Caki2 (cell line): ENCODE measurements around the gene OR5L1. TPM values are rescaled to one million over a fixed set of nuclear protein-coding genes. Genes with fewer than 3 reads are reported as not detected.

Experiments used
- DNase-seq: peaks from one replicate; pipeline ENCODE4 v3.0.0-alpha.2; 2015; ENCODE audit warnings: low read depth
- in situ Hi-C: cut with HindIII; loops from 2 replicates; pipeline ENCODE4 v1.10.0; 2016; ENCODE audit warnings: low sequenced_read_pairs, low pct_unique_long_range_greater_than_20kb, mixed read lengths
- total RNA-seq: library from RNA; depleted of rRNA; stranded (reverse); fragments of >200 nt; shearing (Covaris generic); gene quantifications from 2 replicates; pipeline ENCODE4 v1.2.3, GENCODE V29; 2014; ENCODE audit warnings: low replicate concordance; rRNA removed

OR5L1 gene
- total RNA-seq, result not detected in 2 replicates

DNA sequence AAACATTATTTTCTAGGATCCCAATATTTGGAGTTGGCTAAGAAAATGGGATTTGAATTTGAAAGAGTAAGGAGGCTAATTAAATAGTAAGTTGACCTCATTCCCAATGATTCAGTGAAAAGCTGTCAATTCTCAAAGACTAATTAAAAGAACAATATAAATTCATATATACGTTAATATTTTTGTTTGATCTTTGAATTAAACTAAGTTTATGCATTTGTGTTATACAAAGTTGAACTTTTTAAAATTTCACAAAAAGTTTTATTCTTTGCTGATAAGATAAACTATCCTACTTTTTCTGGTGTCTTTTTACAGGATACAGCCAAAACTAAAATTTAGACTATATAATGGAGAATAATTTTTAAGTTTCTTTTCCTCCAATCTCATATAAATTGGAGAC, at the start of gene OR5L1:
Gene OR5L1 (plus strand): TSS at position 301 of the 400 bp plus-strand sequence. CDS start 100 bp downstream, outside the sequence.
- in situ Hi-C loops, result no loop called here
- DNase-seq, result no peak

DNA sequence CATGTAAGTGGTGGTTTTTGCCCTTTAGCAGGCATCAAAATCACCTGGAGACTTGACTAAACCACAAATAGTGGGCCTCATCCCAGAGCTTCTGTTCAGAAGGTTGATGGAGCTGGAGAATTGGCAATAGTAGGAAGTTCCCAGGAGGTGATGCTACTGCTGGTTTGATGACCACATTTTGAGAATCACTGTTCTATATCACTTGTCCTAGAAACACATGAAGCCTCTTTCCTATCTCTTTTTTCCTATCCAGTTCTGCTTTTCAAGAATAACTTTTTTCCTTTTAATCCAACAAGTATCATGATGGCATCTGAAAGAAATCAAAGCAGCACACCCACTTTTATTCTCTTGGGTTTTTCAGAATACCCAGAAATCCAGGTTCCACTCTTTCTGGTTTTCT, 38.0 kb upstream of the OR5L1 start, which contains the start of gene OR5D13:
Gene OR5D13 (plus strand): TSS at position 301 of the 400 bp plus-strand sequence. CDS start 0 bp downstream, at position 301.
- in situ Hi-C loops, result no loop called here
- no peak for DNase-seq

DNA sequence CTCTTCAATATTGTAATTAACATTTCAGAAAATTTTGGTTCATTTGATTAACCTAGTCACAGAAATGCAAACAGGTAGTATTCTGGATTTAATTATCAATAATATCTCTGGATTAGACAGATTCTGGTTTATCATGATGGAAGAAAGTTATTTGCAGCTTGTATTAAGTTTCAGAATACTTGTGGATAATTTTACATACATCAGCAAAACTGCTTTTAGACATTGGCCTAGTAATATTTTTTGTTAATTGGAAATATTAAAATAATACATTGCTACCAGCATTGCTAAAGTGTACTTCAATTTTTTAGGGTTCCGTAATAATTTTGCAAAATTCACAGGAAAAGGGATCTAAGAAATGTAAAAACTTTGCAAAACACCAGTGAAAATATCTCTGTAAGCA, 19.6 kb upstream of the OR5L1 start:
- no peak for DNase-seq
- in situ Hi-C loops, result no loop called here

DNA sequence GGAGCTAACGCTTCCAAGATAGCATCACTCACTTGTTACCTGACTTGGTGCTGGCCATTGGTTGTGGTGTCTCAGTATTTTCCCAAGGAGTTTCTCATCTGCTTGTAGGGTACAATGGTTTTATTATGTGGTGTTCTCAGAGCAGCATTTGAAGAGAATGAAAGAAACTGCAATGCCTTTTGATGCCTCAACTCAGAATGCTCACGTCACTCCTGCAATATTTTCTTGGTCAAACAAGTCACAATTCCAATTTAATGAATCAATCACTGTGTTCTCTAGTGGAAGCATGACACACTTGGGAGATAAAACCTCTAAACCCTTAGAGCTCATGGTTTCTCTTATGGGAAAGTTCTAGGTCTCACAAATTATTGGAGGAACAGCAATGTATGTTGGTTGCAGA, 17.8 kb upstream of the OR5L1 start:
- DNase-seq, result no peak
- in situ Hi-C loops, result no loop called here

DNA sequence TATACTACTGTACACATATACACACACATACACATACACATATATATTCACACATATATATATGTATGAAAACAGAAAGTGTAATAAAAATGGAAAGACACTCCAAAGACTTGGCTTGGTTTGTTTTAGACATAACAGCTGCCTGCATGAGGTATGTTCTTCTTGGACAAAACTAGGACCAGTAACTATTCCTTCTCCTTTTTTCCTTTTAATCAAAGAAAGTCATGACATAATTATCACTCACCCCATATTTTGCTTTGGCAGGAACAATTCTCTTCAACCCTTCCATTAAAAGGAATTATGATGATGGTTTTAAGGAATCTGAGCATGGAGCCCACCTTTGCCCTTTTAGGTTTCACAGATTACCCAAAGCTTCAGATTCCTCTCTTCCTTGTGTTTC, 15.9 kb upstream of the OR5L1 start, which contains the start of gene OR5D14:
Gene OR5D14 (plus strand): TSS at position 301 of the 400 bp plus-strand sequence. CDS start 0 bp downstream, at position 301.
- DNase-seq, result no peak
- in situ Hi-C loops, result no loop called here

DNA sequence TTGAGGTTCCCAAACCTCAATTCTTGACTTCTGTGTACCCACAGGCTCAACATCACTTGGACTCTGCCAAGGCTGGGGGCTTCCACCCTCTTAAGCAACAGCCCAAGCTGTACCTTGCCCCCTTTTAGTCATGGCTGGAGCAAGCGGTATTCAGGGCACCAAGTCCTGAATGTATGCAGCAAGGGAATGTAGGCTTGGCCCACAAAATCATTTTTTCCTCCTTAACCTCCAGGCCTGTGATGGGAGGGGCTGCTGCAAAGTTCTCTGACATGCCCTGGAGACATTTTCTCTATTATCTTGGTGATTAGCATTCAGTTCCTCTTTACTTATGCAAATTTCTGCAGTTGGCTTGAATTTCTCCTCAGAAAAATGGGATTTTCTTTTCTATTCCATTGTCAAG, 4.9 kb upstream of the OR5L1 start:
- DNase-seq, result no peak
- in situ Hi-C loops, result no loop called here

DNA sequence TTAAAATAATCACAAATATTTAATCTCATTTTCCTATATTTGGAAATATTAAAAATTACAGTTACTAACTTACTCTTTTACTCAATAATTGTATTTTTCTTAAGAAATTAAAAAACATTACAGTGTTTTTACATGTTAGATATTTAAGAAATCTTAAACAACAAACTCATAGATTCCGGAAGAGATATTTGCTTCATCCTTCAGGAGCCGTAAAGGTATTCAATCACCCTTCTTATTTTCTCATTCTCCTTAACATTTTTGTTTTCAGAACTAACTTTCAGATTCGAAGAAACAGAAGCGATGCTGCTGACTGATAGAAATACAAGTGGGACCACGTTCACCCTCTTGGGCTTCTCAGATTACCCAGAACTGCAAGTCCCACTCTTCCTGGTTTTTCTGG, 8.2 kb downstream of the OR5L1 start, which contains the start of gene OR5D18:
Gene OR5D18 (plus strand): TSS at position 301 of the 400 bp plus-strand sequence. CDS start 0 bp downstream, at position 301.
- in situ Hi-C loops, result no loop called here
- DNase-seq, result no peak

DNA sequence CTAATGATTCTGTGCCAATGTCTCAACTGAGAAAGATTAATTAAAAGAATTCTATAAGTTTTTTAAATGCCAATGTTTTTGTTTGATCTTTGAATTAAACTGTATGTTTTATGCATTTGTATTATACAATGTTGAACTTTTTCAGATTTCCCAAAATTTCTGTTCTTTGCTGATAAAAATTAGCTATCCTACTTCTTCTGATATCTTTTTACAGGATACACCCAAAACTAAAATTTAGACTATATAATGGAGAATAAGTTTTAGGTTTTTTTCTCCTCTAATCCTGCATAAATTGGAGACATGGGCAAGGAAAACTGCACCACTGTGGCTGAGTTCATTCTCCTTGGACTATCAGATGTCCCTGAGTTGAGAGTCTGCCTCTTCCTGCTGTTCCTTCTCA, 15.8 kb downstream of the OR5L1 start, which contains the start of gene OR5L2:
Gene OR5L2 (plus strand): TSS at position 301 of the 400 bp plus-strand sequence. CDS start 0 bp downstream, at position 301.
- in situ Hi-C loops, result no loop called here
- DNase-seq, result no peak

DNA sequence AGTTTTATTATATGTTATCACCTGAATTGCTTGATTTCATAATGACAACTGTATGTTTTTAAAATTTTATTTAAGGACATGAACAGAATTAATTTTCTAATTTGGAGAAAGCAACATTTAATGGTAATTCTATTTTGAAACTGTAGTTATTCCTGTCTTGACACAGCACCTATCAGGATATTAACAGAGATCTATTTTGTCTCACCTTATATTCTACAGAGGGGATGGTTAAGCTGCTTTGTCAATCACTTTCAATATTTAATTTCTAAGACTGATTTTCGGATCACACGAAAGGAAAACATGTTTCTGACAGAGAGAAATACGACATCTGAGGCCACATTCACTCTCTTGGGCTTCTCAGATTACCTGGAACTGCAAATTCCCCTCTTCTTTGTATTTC, 27.3 kb downstream of the OR5L1 start, which contains the start of gene OR5D16:
Gene OR5D16 (plus strand): TSS at position 301 of the 400 bp plus-strand sequence. CDS start 0 bp downstream, at position 301.
- DNase-seq, result no peak
- in situ Hi-C loops, result no loop called here

DNA sequence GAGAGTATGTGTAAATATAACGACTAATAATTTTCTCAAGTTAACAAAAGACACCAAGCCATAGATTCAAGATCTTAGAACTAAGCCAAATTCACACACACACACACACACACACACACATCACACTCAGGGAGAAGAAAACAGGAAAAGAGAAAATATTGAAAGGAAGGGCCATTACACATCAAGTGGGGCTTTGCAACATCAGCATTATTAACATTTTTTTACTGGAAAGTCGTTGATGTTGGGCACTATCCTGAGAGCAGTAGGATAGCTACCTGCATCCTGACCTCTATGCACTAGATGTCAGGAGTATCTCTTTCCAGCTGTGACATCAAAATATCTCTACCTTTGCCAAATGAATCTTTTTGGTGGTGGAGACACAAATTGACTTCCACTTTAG, 36.3 kb downstream of the OR5L1 start:
- in situ Hi-C loops, result no loop called here
- DNase-seq, result no peak

DNA sequence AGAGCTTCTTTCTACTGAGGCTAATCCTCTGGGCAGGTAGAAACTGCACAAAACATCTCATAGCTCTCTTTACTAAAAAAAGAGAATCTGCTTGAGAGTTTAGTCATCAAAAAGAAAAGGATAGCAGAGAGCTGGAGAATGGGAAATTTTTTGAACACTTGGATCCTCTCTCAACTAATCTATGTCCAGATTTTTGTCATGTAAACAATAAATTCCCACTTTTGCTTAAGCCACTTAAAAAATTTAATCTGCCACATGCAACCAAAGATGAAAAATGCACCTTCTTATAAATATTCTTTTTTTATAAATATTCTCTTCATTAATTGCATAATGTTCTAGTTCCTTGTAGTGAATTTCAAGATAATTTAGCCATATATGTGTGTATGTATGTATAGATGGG, 37.9 kb downstream of the OR5L1 start:
- DNase-seq, result no peak
- in situ Hi-C loops, result no loop called here

DNA sequence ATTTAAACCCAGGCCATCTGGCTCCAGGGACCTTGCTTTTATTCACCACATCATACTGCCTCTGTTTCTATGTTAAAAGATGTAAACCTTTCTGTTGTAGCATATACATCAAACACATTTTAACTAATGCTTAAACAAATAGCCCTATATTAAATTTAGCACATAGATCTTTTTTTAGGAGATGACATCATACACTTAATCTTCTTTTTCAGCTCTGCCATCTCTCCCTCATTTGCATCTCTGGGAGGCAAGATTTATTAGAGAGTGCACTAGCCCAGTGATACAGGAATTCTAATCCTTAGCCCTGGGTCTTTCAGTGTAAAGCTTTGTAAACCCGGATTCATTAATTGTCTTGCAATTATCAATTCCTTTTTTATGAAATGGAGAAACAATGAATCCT, 41.0 kb downstream of the OR5L1 start:
- in situ Hi-C loops, result no loop called here
- no peak for DNase-seq

DNA sequence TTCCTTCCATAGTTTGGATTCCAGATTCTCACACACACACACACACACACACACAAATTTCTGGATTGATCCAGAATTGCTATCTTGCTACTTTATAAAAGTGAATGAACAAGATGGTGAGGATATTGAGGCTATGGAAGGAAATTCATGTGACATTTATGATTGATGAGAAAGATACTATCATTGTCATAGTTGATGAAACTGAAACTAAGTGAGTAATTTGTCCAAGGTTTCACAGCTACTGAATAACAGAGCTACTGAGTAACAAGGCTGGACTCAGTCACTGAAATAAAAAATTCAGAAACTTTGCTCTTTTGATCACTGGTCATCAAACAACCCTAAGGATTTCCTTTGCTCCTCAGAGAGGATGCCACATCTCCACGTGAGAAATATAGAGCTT, 43.5 kb downstream of the OR5L1 start:
- in situ Hi-C loops, result no loop called here
- DNase-seq, result no peak

Other genes with a start within 250 kb of the OR5L1 start
- gene OR4C16, start 239.2 kb upstream of the OR5L1 start, total RNA-seq, result not detected in 2 replicates
- gene OR4C11, start 203.7 kb upstream of the OR5L1 start, total RNA-seq, result not detected in 2 replicates
- gene OR4P4, start 176.3 kb upstream of the OR5L1 start, total RNA-seq, result not detected in 2 replicates
- gene OR4S2, start 163.0 kb upstream of the OR5L1 start, total RNA-seq, result not detected in 2 replicates
- gene OR4C6, start 149.2 kb upstream of the OR5L1 start, total RNA-seq, result not detected in 2 replicates
- not detected in 2 replicates for gene OR5D13, start 37.9 kb upstream of the OR5L1 start, total RNA-seq
- not detected in 2 replicates for gene OR5D14, start 15.8 kb upstream of the OR5L1 start, total RNA-seq
- not detected in 2 replicates for gene OR5D18, start 8.3 kb downstream of the OR5L1 start, total RNA-seq
- not detected in 2 replicates for gene OR5L2, start 15.9 kb downstream of the OR5L1 start, total RNA-seq
- gene OR5D16, start 27.4 kb downstream of the OR5L1 start, total RNA-seq, result not detected in 2 replicates
- gene TRIM51, start 71.9 kb downstream of the OR5L1 start, total RNA-seq, result not detected in 2 replicates
- gene OR5W2, start 103.2 kb downstream of the OR5L1 start, total RNA-seq, result not detected in 2 replicates
- gene OR5I1, start 125.0 kb downstream of the OR5L1 start, total RNA-seq, result not detected in 2 replicates
- gene OR10AG1, start 158.6 kb downstream of the OR5L1 start, total RNA-seq, result not detected in 2 replicates
- not detected in 2 replicates for gene OR5F1, start 183.3 kb downstream of the OR5L1 start, total RNA-seq
- not detected in 2 replicates for gene OR5AS1, start 216.3 kb downstream of the OR5L1 start, total RNA-seq